HL-60 (cell line): ENCODE measurements around the gene TSC22D2.

Source experiments
- DNase-seq, 2 experiments: peaks; one replicate each; pipeline ENCODE4 v3.0.0-alpha.2; 2010 to 2020; ENCODE audit warnings: low read depth in 1 of 2, low spot score in 1 of 2
- H3K27ac ChIP-seq: fragments of 250-450 bp; sonication (Bioruptor Pico); replicated peaks from 2 replicates; pipeline ENCODE4 v1.5.1; 2020; ENCODE audit warnings: mild to moderate bottlenecking, moderate library complexity
- H3K27me3 ChIP-seq: fragments of 250-450 bp; sonication (Bioruptor Pico); 2 replicates; pipeline ENCODE4 v1.5.1; 2021; ENCODE audit warnings: mild to moderate bottlenecking, moderate library complexity; ENCODE audit not compliant: insufficient read depth, poor library complexity, severe bottlenecking
- H3K4me3 ChIP-seq: replicated peaks from 2 replicates; pipeline ENCODE4 v1.5.1; 2011; ENCODE audit warnings: mild to moderate bottlenecking, control low read depth, low read length; ENCODE audit not compliant: insufficient read depth
- GABPA ChIP-seq: IDR thresholded peaks from 2 replicates; pipeline ENCODE4 v1.6.1; 2012; ENCODE audit warnings: low read depth
- POLR2AphosphoS5 ChIP-seq: IDR thresholded peaks from 2 replicates; pipeline ENCODE4 v1.6.1; 2012; ENCODE audit warnings: low read depth
- SPI1 ChIP-seq: IDR thresholded peaks from 2 replicates; pipeline ENCODE4 v1.6.1; 2012; ENCODE audit warnings: low read depth, mild to moderate bottlenecking, borderline replicate concordance
- TF ChIP-seq, protein P1 (sequence below): IDR thresholded peaks from one replicate; pipeline ENCODE4 v1.5.1; 2011; ENCODE audit warnings: low read length, control low read depth, inconsistent platforms; ENCODE audit not compliant: insufficient read depth
- TF ChIP-seq, protein P2 (sequence below): IDR thresholded peaks from 2 replicates; pipeline ENCODE4 v1.6.1; 2012; ENCODE audit warnings: low read depth; ENCODE audit not compliant: insufficient replicate concordance

Gene TSC22D2

DNA sequence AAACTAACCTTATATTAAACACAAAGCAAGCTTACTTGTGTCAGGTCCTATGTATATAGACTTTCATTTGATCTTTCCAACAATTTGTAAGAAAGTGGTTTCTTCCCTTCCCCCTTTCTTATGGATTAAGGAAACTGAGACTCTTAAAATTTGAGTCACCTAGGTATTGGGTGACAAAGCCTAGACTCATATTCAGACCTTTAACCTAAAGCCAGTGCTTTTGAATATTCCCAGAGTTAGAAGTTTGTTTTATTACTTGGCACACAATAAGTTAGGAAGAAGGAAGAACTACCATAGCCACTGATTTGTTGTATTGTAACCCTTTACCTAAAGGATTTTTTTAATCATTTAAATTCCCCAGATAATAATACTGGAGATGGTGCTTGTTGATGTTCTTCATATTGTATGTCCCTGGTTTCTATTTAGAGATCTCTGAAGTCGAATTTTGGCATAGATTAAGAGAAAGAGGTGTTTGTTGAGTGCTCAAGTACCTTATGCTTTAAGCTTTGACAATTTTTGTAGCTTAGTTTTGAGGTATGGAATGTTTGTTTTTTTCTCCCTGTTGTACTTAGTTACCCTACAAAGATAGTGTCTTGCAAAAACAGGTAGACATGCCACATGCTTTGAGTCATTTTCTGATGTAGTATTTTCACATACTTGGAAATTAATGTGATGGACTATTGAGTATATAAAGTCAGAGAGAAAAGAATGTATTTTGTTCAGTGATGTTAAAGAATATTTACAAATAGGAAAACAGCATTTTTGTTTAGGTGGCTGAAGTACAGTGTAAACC is 11.2 kb downstream of the TSC22D2 start:
- DNase-seq, result no peak
- Histone ChIP-seq H3K27ac (no peak overlapping the region), H3K27me3 (no peaks in the 10 kb centered on the region), H3K4me3 (no peak overlapping the region)
- TF ChIP-seq, protein P1, sequence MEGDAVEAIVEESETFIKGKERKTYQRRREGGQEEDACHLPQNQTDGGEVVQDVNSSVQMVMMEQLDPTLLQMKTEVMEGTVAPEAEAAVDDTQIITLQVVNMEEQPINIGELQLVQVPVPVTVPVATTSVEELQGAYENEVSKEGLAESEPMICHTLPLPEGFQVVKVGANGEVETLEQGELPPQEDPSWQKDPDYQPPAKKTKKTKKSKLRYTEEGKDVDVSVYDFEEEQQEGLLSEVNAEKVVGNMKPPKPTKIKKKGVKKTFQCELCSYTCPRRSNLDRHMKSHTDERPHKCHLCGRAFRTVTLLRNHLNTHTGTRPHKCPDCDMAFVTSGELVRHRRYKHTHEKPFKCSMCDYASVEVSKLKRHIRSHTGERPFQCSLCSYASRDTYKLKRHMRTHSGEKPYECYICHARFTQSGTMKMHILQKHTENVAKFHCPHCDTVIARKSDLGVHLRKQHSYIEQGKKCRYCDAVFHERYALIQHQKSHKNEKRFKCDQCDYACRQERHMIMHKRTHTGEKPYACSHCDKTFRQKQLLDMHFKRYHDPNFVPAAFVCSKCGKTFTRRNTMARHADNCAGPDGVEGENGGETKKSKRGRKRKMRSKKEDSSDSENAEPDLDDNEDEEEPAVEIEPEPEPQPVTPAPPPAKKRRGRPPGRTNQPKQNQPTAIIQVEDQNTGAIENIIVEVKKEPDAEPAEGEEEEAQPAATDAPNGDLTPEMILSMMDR, result no peak
- TF ChIP-seq POLR2AphosphoS5 (no peak), GABPA (no peak), SPI1 (no peak)
- TF ChIP-seq, protein P2, sequence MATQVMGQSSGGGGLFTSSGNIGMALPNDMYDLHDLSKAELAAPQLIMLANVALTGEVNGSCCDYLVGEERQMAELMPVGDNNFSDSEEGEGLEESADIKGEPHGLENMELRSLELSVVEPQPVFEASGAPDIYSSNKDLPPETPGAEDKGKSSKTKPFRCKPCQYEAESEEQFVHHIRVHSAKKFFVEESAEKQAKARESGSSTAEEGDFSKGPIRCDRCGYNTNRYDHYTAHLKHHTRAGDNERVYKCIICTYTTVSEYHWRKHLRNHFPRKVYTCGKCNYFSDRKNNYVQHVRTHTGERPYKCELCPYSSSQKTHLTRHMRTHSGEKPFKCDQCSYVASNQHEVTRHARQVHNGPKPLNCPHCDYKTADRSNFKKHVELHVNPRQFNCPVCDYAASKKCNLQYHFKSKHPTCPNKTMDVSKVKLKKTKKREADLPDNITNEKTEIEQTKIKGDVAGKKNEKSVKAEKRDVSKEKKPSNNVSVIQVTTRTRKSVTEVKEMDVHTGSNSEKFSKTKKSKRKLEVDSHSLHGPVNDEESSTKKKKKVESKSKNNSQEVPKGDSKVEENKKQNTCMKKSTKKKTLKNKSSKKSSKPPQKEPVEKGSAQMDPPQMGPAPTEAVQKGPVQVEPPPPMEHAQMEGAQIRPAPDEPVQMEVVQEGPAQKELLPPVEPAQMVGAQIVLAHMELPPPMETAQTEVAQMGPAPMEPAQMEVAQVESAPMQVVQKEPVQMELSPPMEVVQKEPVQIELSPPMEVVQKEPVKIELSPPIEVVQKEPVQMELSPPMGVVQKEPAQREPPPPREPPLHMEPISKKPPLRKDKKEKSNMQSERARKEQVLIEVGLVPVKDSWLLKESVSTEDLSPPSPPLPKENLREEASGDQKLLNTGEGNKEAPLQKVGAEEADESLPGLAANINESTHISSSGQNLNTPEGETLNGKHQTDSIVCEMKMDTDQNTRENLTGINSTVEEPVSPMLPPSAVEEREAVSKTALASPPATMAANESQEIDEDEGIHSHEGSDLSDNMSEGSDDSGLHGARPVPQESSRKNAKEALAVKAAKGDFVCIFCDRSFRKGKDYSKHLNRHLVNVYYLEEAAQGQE, result no peak

DNA sequence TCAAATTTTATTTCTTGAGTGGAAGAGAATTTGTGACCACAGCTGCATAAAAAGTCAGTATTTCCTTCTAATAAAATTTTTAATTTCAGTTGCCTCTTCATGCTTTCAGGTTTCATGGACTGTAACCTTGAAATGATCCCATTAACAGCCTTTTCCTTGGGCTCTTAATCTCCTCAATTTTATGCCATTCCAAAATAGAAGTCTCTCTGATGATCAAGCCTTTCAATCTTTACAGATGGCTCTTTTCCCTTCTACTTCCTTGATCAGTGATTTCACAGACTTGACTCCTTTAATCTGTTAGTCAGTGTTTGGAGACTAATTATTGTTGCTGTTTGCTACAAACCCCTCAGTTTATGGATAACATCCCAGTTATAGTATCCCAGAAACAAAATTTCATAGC is 11.9 kb downstream of the TSC22D2 start:
- no peak for DNase-seq
- Histone ChIP-seq H3K27ac (no peak overlapping the region), H3K27me3 (no peaks in the 10 kb centered on the region), H3K4me3 (no peak overlapping the region)
- TF ChIP-seq, protein P2, result no peak
- TF ChIP-seq POLR2AphosphoS5 (no peak), GABPA (no peak)

DNA sequence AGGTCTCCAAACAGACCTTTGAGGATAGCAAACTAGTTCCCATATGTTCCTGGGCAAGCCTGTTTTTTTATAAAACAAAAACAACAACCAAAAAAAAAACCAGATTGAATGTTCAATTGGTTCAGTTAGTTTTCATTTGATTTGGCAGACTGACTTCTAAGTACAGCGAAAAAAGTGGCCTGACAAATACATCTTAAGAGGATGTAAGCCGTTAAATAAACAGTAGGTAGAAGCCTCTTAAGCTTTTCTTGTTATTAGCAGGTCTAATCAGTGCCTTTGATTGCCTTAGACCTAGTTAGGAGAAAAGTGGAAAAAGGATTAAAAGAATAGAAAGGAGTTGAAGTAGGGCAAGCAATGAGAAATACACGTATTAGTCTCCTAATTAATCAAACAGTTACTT is 13.2 kb downstream of the TSC22D2 start:
- Histone ChIP-seq H3K4me3 (no peak overlapping the region), H3K27me3 (no peaks in the 10 kb centered on the region), H3K27ac (no peak overlapping the region)
- TF ChIP-seq GABPA (no peak), POLR2AphosphoS5 (no peak), SPI1 (no peak)
- TF ChIP-seq, protein P2, result no peak
- TF ChIP-seq, protein P1, result no peak
- no peak for DNase-seq
